Fibroblast of upper back skin (primary cell): ENCODE data around the gene SYMPK.

Source experiments
- DNase-seq: peaks from one replicate; pipeline ENCODE4 v3.0.0-alpha.2; 2013

The SYMPK gene

GRCh38 chr19:45765702-45766295 is 97.1 kb downstream of the SYMPK start:
- DNase-seq: no peak
